HepG2 (cell line): ENCODE measurements around the gene SCIN. TPM values are rescaled to one million over a fixed set of nuclear protein-coding genes. Genes with fewer than 3 reads are reported as not detected.

ENCODE experiments used
- ARID5B ChIP-seq: IDR thresholded peaks from 2 replicates; pipeline ENCODE4 v1.4.0; 2020; ENCODE audit warnings: mild to moderate bottlenecking, missing genetic modification reagents
- BCL6 ChIP-seq: IDR thresholded peaks from 2 replicates; pipeline ENCODE4 v1.6.1; 2016; ENCODE audit warnings: missing genetic modification reagents, missing compliant biosample characterization
- CEBPB ChIP-seq: IDR thresholded peaks from 2 replicates; pipeline ENCODE4 v1.6.1; 2011; ENCODE audit warnings: low read depth, low read length, improper control_type of control experiment, borderline replicate concordance
- CEBPG ChIP-seq: IDR thresholded peaks from 2 replicates; pipeline ENCODE4 v1.6.1; 2016
- FOXJ3 ChIP-seq: sonication (generic); formaldehyde crosslinking; IDR thresholded peaks from 2 replicates; pipeline ENCODE4 v1.4.0; 2020; ENCODE audit warnings: missing genetic modification reagents, mild to moderate bottlenecking, borderline replicate concordance
- FOXK1 ChIP-seq: sonication (generic); formaldehyde crosslinking; IDR thresholded peaks from 2 replicates; pipeline ENCODE4 v1.4.0; 2020; ENCODE audit warnings: low read depth, missing genetic modification reagents, borderline replicate concordance
- GATAD2A ChIP-seq: IDR thresholded peaks from 2 replicates; pipeline ENCODE4 v1.6.1; 2016
- HMGXB4 ChIP-seq, 2 experiments: sonication (generic) in 1 of 2; formaldehyde crosslinking in 1 of 2; IDR thresholded peaks; 2 replicates each; pipeline versions ENCODE4 v1.4.0 to v1.6.1; 2018 to 2020; ENCODE audit warnings: missing genetic modification reagents in 2 of 2, borderline replicate concordance in 1 of 2, low read depth in 1 of 2, mild to moderate bottlenecking in 1 of 2, missing biosample characterization in 1 of 2
- KAT8 ChIP-seq: IDR thresholded peaks from 2 replicates; pipeline ENCODE4 v1.6.1; 2016; ENCODE audit warnings: missing genetic modification reagents, missing compliant biosample characterization
- SOX13 ChIP-seq, 3 experiments: fragments of 450-650 bp in 1 of 3; sonication (generic) in 1 of 3; formaldehyde crosslinking in 1 of 3; IDR thresholded peaks in 2 of 3; conservative IDR thresholded peaks in 1 of 3; 2 replicates each; pipeline versions ENCODE4 v1.5.0 to v1.6.1; 2016 to 2020; ENCODE audit warnings: antibody characterized with exemption in 1 of 3, mild to moderate bottlenecking in 1 of 3, missing compliant biosample characterization in 1 of 3, missing genetic modification reagents in 1 of 3, moderate library complexity in 1 of 3
- SOX5 ChIP-seq: IDR thresholded peaks from 2 replicates; pipeline ENCODE4 v1.6.1; 2016; ENCODE audit warnings: borderline replicate concordance
- TEF ChIP-seq: sonication (generic); formaldehyde crosslinking; IDR thresholded peaks from 2 replicates; pipeline ENCODE4 v1.5.0; 2020; ENCODE audit warnings: missing genetic modification reagents
- ZNF3 ChIP-seq: IDR thresholded peaks from 2 replicates; pipeline ENCODE4 v1.7.0; 2017; ENCODE audit warnings: inconsistent platforms
- ZNF407 ChIP-seq: sonication (generic); formaldehyde crosslinking; IDR thresholded peaks from one replicate; pipeline ENCODE4 v1.5.1; 2020; ENCODE audit warnings: mild to moderate bottlenecking, missing genetic modification reagents; ENCODE audit errors: not compliant biosample characterization
- polyA plus RNA-seq, 8 experiments: library from polyadenylated mRNA; depleted of rRNA in 3 of 8; stranded (reverse) in 7 of 8; unstranded in 1 of 8; fragments of >200 nt; fragmentation: Illumina TruSeq in 4 of 8; extraction: Trizol in 4 of 8; gene quantifications; 2 replicates each; pipeline versions ENCODE4 v1.2.1 to v1.2.3, GENCODE V29; 2011 to 2016; ENCODE audit warnings: low read depth in 4 of 8, missing spikeins in 1 of 8, mixed read lengths in 1 of 8; ENCODE audit not compliant: insufficient read depth in 1 of 8
- total RNA-seq, 5 experiments: library from RNA; depleted of rRNA; stranded (reverse); fragments of >200 nt; fragmentation: Illumina TruSeq; extraction: Trizol; gene quantifications; 2 replicates each; pipeline ENCODE4 v1.2.3, GENCODE V29; 2016; ENCODE audit warnings: low read depth in 1 of 5

The SCIN gene
- total and polyA plus RNA-seq, 2 of the 13 experiments (the other 11 are each of a cell fraction or from before 2014, with no cell fraction given): not detected

GRCh38 chr7:12674861-12675260 is 104.3 kb downstream of the SCIN start (continued):
- TF ChIP-seq SOX5 (CRISPR knock-in tag) (peak; percentile 25; the same call in 1 of the 2 replicates), BCL6 (peak; percentile 62), KAT8 (CRISPR knock-in tag) (0 out of 2 replicates have a peak, but pooled peaks have one; percentile 40), TEF (no peak), SOX13 (IDR thresholded peaks at IDR 0.05) (no peak), SOX13 (CRISPR knock-in tag; conservative IDR thresholded peaks at IDR 0.05 in 1 of 2, IDR thresholded peaks at IDR 0.05 in 1 of 2) (peak in 1 of 2 experiments; percentile 41; a peak in 1 of 4 replicates), GATAD2A (CRISPR knock-in tag) (peak; percentile 78), CEBPB (peak; percentile 78), ZNF407 (no peak), CEBPG (peak; percentile 83), FOXJ3 (CRISPR knock-in tag) (peak; percentile 39; the same call in 1 of the 2 replicates), FOXK1 (CRISPR knock-in tag) (peak; percentile 59; the same call in 1 of the 2 replicates), HMGXB4 (CRISPR knock-in tag; IDR thresholded peaks at IDR 0.05; ENCODE audit: borderline replicate concordance in 1 of 2, low read depth in 1 of 2) (peak in 1 of 2 experiments; percentile 56; a peak in 1 of 4 replicates), ARID5B (CRISPR knock-in tag) (peak; percentile 59), ZNF3 (no peak)
